DMS114 treated with DMSO at 0.1 percent for 48 hours (cell line): ENCODE results near the gene DENND5A.

Experiments used
- DNase-seq: peaks from one replicate; lab custom pipeline; 2025; ENCODE audit not compliant: unreplicated experiment; lab: John Stamatoyannopoulos, UW

The DENND5A gene

DNA sequence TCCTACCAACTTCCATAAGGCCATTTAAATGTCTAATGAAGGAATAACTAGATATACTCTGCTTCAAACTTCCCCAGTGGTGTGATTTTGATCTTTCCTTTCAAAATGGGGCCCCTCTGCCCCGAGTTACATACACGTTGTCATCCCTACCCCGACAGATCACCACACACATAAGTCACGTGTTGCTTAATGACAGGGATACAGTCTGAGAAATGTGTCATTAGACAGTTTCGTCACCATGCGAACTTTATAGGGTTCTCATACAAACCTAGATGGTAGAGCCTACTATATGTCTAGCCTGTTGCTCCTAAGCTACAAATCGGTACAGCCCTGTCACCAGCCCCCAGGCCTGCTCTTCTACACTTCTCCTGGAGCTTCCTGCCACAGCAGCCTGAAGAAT is 124.0 kb downstream of the DENND5A start:
- no peak for DNase-seq

DNA sequence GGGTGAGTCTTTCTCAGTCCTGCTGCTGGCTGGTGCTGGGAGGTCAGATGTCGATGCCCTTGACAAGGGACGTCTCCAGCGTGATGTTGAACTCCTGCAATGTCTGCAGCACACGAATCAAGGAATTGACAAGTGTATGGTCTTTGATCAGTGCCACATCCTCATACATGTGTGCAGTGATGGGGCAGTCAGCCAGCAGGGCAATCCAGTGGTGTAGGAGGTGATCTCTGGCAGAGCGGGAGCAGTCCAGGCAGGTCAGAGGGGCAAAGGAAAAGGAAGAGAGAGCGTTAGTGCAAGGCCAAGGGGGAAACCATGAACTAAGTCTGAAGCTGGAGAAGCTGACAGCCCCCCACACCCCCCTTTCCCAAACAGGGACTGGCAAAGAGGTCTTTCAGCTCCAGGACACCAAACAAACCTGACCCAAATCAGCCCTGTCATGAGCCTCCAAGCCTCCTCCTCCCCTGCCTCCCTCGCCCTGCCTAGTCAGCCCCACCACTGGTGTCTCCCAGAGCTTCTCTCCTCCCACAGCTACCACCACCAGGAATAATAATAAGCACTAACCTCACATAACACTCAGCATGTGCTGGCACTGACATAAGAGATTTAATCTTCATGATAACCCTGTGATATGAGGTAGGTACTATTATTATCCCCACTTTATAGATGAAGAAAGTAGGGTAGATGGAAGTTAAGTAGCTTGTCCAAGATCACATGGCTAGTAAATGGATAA is 125.4 kb downstream of the DENND5A start:
- DNase-seq: no peak

DNA sequence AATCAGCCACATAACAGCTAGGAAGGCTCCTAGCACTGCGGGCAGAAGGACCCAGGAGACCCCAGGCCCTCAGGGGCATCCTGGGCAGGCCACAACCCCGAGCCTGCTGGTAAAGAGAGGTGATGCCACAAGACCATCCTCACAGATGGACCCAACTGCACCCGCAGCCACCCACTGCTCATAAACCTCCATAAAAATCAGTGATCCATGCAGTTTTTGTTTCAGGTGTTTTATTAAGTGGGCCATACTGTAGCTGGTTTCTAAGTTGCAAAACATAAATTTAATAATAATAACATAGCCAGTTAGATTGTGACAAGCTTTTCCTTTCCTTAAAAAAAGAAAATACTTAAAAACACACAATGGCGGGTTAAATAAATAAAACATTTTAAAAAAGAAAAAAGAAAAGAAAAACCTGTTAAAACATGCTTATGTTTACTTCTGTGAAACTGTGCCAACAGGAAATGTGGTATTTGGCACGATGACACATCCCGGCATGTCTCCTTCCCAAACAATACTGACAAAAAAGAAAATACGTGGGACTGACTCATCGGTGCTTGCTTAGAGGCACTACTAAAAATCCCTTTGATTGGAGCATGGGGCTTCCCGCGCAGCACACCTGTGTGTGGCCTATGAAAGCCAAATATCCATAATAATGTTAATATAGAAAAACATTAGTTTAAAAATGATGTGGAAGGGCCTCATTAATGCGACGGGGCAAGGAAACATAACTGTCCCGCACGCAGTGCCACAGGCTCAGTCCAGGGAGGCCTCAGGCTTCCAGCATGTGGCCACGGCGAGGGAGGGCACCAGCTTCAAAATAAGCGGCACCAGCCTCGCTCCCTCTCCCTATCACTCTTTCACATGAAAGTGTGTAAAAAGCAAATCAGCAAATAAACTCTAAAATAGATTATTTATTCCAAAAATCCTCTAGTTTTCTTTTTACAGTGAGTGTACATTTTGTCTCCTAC is 126.3 kb downstream of the DENND5A start:
- no peak for DNase-seq

- no peak for DNase-seq
Observed at GRCh38 chr11:9138133-9138453, 127.1 kb downstream of the DENND5A start.

DNA sequence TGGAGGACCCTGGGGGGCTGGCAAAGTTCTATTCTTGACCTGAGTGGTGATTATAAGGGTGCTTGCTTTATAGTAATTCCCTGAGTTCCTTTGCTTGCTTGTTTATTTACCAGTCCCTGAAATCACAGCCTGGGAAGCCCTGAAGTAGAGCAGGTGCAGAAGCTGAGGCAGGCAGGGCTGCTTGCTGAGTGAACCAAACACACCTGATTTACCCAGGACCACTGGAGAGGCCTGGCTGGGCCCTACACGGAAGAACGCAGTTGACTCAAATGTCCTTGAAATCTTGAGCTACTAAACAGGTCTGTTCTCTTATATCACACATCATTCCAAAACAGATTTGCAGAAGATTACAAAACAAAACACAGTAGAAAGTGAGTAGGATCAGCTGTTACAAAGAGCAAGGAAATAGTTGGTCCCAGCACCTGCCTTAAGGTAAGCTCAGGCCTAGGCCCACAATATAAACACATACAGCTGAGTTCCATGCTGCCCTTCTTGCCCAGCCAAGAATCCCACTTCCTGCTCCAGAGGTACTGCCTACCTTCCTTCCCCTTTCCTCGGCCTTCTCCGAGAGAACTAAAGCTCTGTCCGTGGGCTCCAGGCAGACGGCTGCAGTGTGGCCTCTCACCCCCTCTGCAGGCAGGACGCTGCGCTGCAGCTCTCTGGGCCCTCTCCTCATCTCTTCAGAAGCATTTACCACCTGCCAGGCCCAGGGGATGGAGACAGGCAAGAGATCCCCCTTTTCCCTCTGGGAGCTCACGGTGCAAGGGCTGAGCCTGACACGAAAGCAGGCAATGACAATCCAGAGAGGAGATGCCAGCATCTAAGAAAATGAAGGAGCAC is 127.6 kb downstream of the DENND5A start:
- DNase-seq: peak; percentile 6

DNA sequence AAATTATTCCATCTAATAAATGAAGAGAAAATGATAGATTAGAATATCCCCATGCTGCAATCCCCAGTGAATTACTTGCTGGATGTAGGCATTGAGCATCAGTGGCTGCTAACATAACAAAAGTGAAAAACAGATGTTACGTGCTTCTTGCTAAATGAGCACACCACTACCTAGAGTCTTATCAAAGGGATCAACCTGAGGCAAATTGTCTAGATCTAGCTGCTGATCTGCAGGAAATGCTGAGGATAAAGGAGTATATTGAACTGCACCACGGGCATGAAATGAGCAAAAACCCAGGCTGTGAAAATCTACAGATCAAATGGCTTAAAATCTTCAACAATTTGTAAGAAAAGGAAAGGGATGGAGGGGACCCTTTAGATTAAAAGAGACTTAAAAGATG is 128.4 kb downstream of the DENND5A start:
- DNase-seq: no peak

GRCh38 chr11:9133956-9134355 is 131.2 kb downstream of the DENND5A start:
- no peak for DNase-seq

- DNase-seq: no peak
Observed at GRCh38 chr11:9132203-9132878, 132.8 kb downstream of the DENND5A start.

DNA sequence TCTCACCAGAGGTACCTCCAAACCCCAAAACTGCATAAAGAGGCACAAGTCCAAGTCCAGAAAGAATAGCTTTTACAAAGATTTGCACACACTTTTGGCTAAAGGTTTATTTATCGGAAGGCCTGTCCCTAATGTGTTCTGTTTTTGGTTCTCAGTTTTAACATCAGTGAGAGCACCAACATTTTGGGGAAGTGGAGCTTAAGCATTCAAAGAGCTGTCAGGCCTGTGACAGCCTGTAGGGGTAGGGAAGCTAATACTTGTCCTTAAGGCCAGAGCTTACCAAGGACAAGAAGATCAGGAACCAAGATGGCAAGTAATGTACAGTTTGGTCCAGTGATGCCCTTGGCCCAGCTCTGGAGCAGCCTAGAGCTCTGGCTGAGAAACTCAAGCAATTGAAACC is 134.9 kb downstream of the DENND5A start:
- DNase-seq: no peak

DNA sequence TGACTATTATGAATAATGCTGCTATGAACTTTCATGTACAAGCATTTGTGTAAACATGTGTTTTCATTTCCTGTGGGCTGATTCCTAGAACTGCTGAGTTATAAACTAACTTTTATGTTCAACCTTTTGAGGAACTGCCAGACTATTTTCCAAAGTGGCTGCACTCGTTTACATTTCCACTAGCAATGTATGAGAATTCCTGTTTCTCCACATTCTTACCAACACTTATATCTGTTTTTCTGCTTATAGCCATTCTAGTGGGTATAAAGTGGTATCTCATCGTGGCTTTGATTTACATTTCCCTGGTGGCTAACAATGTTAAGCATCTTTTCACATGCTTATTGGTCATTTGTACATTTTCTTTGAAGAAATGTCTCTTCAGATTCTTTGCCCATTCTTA is 138.5 kb downstream of the DENND5A start:
- DNase-seq: no peak

DNA sequence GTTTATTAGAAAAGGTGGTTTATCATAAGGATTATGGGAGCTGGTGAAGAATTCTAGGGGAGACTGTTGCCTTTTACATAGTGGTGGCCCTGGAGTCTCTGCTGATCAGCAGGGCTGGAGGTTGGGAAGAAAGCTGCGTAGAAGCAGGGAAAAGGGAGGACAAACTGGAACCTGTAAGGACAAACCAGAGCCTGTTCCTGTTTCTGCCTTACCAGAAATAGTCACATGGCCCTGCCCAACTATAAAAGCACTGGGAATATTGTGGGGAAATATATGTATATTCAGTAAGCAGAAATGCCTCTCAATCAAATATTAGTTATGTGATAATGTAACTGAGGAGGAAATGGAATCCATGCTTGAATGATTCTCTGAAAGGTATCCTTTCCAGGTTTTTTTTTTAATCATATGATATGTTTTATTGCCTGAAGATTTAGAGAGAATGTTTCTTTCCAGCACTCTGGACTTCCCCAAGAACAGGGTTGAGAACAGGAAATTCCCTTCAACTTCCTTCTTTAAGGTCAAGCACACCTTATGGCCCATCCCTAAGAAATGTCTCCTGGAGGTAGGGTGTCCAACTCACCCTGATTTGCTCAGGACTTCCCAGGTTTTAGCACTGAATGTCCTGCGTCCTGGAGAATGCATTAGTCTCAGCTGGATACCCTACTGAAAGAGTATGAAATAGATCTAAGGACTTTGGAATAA is 139.8 kb downstream of the DENND5A start:
- no peak for DNase-seq

DNA sequence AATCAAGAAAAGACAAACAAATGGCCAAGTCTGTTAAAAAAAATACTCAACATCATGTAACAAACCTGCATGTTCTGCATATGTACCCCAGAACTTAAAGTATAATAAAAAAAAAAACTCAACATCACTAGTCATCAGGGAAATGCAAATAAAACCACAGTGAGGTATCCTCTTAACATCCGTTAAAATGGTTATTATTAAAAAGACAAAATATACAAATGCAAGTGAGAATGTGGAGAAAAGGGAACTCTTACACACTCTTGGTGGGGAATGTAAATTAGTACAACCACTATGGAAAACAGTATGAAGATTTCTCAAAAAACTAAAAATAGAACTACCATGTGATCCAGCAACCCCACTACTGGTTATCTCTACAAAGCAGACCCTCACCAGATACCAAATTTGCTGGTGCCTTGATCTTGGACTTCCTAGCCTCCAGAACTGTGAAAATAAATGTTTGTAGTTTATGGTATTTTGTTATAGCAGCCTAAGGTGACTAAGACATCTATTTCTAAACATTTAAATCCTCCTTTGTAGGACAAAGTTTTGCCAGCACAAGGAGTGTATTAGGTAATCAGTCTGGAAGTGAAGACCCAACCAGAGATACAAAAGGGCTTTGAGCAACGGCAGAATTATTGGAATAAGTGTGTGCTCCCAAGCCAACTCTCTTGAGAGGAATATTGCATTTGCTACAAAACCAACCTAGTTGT is 141.4 kb downstream of the DENND5A start:
- no peak for DNase-seq

GRCh38 chr11:9121469-9121796 is 143.7 kb downstream of the DENND5A start:
- DNase-seq: no peak

DNA sequence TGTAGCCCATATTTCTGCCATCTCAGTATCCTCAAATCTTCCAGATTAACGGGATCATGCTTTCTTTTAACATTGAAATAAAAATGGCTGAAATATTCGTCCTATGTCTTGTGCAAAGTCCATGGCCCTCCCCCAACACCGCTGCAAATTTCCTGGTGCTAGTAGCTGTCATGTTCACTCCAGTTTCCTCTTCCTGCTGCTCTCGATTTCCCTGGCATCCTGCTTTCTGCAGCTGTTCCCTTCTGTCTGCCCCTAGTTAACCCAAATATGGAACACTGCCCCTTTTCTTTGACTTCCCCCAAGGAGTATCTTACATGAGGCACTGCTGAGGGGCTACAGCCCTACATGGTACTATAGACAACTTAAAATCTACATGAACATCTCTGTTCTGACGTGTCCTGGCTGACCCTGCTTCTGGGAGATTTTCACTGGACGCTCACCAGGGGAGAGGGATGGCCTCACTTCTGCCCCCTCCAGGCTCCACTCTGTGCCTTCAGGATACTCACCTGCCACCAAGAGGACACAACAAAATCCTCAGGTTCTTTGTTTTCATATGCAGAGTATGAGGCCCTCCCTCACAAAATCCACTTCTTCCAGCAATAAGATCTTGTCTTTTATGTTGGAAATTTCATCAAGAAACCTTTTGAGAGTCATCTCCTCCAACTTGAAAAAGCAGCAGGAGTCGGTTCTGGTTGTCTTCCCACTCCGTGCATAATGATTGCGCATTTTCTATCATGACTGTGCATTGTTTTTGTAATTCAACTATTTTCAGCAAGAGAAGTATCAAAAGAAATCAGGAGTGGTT is 144.3 kb downstream of the DENND5A start:
- DNase-seq: no peak

DNA sequence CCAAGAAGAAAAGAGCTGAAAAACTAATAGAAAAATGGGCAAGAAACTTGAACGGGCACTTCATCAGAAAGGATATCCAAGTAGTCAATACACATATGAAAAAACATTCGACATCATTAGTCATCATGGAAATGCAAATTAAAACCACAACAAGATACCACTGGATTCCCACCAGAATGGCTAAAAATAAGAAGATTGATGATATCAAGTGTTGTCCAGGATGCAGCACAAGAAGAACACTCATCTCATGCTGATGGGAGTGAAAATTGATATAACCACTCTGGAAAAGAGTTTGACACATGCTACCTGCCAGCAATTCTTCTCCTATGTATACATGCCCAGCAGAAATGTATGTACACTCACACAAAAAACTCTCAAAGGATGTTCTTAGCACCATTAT is 146.9 kb downstream of the DENND5A start:
- no peak for DNase-seq

- DNase-seq: no peak
Observed at GRCh38 chr11:9112075-9112474, 153.1 kb downstream of the DENND5A start.

DNA sequence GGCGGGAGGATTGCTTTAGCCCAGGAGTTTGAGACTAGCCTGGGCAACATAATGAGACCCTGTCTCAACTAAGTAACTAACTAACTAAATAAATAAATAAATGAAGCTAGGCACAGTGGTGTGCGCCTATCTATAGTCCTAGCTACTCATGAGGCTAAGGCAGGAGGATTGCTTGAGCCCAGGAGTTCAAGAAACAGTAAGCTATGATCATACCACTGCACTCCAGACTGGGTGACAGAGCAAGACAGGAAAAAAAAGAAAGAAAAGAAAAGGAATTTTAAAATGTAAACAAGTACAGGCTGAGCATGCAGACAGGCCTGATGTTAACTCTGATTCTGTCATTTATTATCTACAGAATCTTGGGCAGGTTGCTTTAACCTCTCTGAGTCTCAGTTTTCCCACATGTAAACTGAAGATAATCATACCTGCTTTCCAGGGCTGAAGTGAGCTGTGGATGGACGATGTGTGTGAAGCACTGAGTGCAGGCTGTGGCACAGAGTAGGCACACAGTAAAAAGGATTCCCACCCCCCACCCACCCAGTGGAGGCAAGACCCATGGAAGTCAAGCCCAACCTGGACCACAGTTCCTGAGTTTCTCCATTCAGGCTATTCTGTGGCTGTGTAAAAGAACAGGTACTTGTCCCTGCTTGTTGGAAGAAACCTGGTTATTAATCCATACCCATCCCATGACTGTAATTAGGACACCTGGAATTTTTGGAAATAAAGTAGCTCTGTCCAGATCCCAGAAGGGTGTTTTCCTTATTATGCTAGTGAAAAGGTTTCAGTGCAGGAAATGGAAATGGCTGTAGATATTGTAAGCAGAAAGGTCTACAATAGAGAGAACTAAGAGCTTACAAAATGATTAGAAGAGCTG is 155.1 kb downstream of the DENND5A start:
- no peak for DNase-seq

DNA sequence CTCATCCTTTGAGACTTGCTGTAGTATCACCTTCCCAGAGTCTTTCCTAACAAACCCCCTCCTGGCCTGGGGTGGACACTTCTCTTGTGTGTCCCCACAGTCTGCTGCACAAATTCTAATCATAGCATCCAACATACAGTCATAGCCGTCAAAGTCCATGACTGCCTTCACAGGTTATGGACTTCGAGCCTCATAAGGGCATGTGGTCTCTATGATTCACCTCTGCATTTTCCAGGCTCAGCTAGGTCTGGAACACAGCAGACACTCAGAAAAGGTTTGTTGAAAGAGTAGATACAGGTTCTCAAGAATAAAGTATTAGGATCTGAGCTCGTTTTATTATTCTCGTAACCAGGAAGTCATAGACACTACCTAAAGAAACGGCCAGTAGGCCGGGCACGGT is 160.6 kb downstream of the DENND5A start:
- no peak for DNase-seq
